KOPT-K1 (cell line): ENCODE results near the gene OR4Q2.
"Not testable (repeated sequence)": the region's sequence is repeated elsewhere in the genome, so short reads cannot be mapped to it uniquely, and the experiment has no call there.

Source experiments
- H3K27ac ChIP-seq: fragments of 200-600 bp; sonication (generic); 2 replicates; pipeline ENCODE4 v1.5.1; 2016; ENCODE audit warnings: antibody characterized with exemption, mild to moderate bottlenecking, low read depth, low read length; ENCODE audit not compliant: poor library complexity, severe bottlenecking
- H3K36me3 ChIP-seq: fragments of 200-600 bp; sonication (generic); 2 replicates; pipeline ENCODE4 v1.5.1; 2017; ENCODE audit warnings: antibody characterized with exemption, mild to moderate bottlenecking, low read length, moderate library complexity; ENCODE audit not compliant: insufficient read depth
- H3K9me3 ChIP-seq: fragments of 200-600 bp; sonication (generic); 2 replicates; pipeline ENCODE4 v1.5.1; 2017; ENCODE audit warnings: antibody characterized with exemption, low read length, mild to moderate bottlenecking; ENCODE audit not compliant: insufficient read depth, poor library complexity, severe bottlenecking

Gene OR4Q2

GRCh38 chr14:20001863-20002262 lies at the start of gene OR4Q2:
Gene OR4Q2, plus strand, starts transcription at chr14:20002163.
- H3K36me3 ChIP-seq = no peaks in the 10 kb centered on the region
- H3K27ac ChIP-seq = no peak within 1 kb of the TSS
- H3K9me3 ChIP-seq = no peaks in the 10 kb centered on the region

- H3K27ac ChIP-seq, H3K9me3 ChIP-seq, H3K36me3 ChIP-seq: not testable (repeated sequence)
These were observed 32.2 kb upstream of the OR4Q2 start for GRCh38 chr14:19969735-19970134.

- Histone ChIP-seq H3K9me3 (no peaks in the 10 kb centered on the region), H3K27ac (no peak overlapping the region), H3K36me3 (no peaks in the 10 kb centered on the region)
These were observed 27.1 kb upstream of the OR4Q2 start for GRCh38 chr14:19974844-19975243.

- H3K9me3 ChIP-seq = no peaks in the 10 kb centered on the region
- no peak within 1 kb of the TSS for H3K27ac ChIP-seq
- H3K36me3 ChIP-seq = no peaks in the 10 kb centered on the region
These were observed 26.7 kb upstream of the OR4Q2 start, which contains the start of gene OR4K15 for GRCh38 chr14:19975291-19975690. Gene OR4K15, plus strand, starts transcription at chr14:19975591. Its CDS starts 0 bp downstream, at chr14:19975591.

- Histone ChIP-seq H3K27ac (no peak overlapping the region), H3K9me3 (no peaks in the 10 kb centered on the region), H3K36me3 (no peaks in the 10 kb centered on the region)
These were observed 8.5 kb upstream of the OR4Q2 start for GRCh38 chr14:19993438-19993837.

- no peaks in the 10 kb centered on the region for H3K36me3 ChIP-seq
- no peaks in the 10 kb centered on the region for H3K9me3 ChIP-seq
- H3K27ac ChIP-seq = no peak overlapping the region
These were observed 356 bp downstream of the OR4Q2 start for GRCh38 chr14:20002319-20002718.

- no peaks in the 10 kb centered on the region for H3K9me3 ChIP-seq
- H3K36me3 ChIP-seq = no peaks in the 10 kb centered on the region
- no peak overlapping the region for H3K27ac ChIP-seq
These were observed 6.2 kb downstream of the OR4Q2 start for GRCh38 chr14:20008156-20008555.

GRCh38 chr14:20019257-20019865 lies 17.4 kb downstream of the OR4Q2 start, which contains the start of gene OR4K14:
Gene OR4K14, minus strand, starts transcription at chr14:20019307. Its CDS starts 4,114 bp downstream, at chr14:20015193.
- no peaks in the 10 kb centered on the region for H3K36me3 ChIP-seq
- H3K9me3 ChIP-seq = no peaks in the 10 kb centered on the region
- no peak within 1 kb of the TSS for H3K27ac ChIP-seq

GRCh38 chr14:20031058-20031457 lies 29.1 kb downstream of the OR4Q2 start:
- no peaks in the 10 kb centered on the region for H3K9me3 ChIP-seq
- no peaks in the 10 kb centered on the region for H3K36me3 ChIP-seq
- no peak overlapping the region for H3K27ac ChIP-seq

GRCh38 chr14:20035449-20035848 lies 33.5 kb downstream of the OR4Q2 start:
- no peaks in the 10 kb centered on the region for H3K9me3 ChIP-seq
- no peaks in the 10 kb centered on the region for H3K36me3 ChIP-seq
- no peak overlapping the region for H3K27ac ChIP-seq

- Histone ChIP-seq H3K36me3 (no peaks in the 10 kb centered on the region), H3K27ac (no peak within 1 kb of the TSS), H3K9me3 (no peaks in the 10 kb centered on the region)
These were observed 34.0 kb downstream of the OR4Q2 start, which contains the start of gene OR4K13 for GRCh38 chr14:20035938-20036337. Gene OR4K13, minus strand, starts transcription at chr14:20036038. Its CDS starts 1,280 bp downstream, at chr14:20034758.

GRCh38 chr14:20044243-20044642 lies 42.3 kb downstream of the OR4Q2 start:
- Histone ChIP-seq H3K27ac (no peak overlapping the region), H3K9me3 (no peaks in the 10 kb centered on the region), H3K36me3 (no peaks in the 10 kb centered on the region)

- H3K27ac ChIP-seq = no peak overlapping the region
- no peaks in the 10 kb centered on the region for H3K9me3 ChIP-seq
- H3K36me3 ChIP-seq = no peaks in the 10 kb centered on the region
These were observed 46.2 kb downstream of the OR4Q2 start for GRCh38 chr14:20048202-20048601.
